Measurements from ENCODE around the gene SPRYD3. TPM values are rescaled to one million over a fixed set of nuclear protein-coding genes. Genes with fewer than 3 reads are reported as not detected.

SPRYD3 gene
- total and polyA plus RNA-seq, 10 donors = 10.8 to 44.5 (median 34.4) TPM

GRCh38 chr12:53064613-53065436 lies 14.4 kb downstream of the SPRYD3 start:
- Histone ChIP-seq H3K4me1 (peaks cover 8 to 92% (median 49%) of the 10 kb centered on the region in 6 donors), H3K36me3 (peaks cover 0 to 100% (median 55%) of the 10 kb centered on the region in 6 donors), H3K9me3 (no peaks in the 10 kb centered on the region), H3K4me3 (no peak overlapping the region), H3K27ac (peak overlapping the region in 5 of 8 donors; percentile 21 to 94 (median 59)), H3K27me3 (replicated peaks in 1 of 7) (peaks cover 0 to 2% (median 0%) of the 10 kb centered on the region in 7 donors)
- intact Hi-C loops (cut with DNase I; ENCODE audit: low total_unique reads) = no loop called here
- 82 to 91% (median 85%) methylated on average over 11 of the region's 11 CpGs for WGBS, 5 donors
- no peak for DNase-seq
- no peak for TF ChIP-seq CTCF (IDR thresholded peaks at IDR 0.05 in 8 of 11, conservative IDR thresholded peaks at IDR 0.05 in 3 of 11)
- peak; percentile 39 to 69 (median 52) for TF ChIP-seq POLR2AphosphoS5 (IDR thresholded peaks at IDR 0.05)

GRCh38 chr12:53063708-53064612 lies 15.2 kb downstream of the SPRYD3 start:
- peaks cover 8 to 91% (median 45%) of the 10 kb centered on the region in 6 donors for H3K4me1 ChIP-seq
- WGBS, 5 donors = 65 to 83% (median 77%) methylated on average over 12 to 13 of the region's 13 CpGs
- no peaks in the 10 kb centered on the region for H3K9me3 ChIP-seq
- no peak overlapping the region for H3K4me3 ChIP-seq
- H3K27ac ChIP-seq = peak overlapping the region in 5 of 8 donors; percentile 21 to 94 (median 59)
- intact Hi-C loops (cut with DNase I; ENCODE audit: low total_unique reads) = no loop called here
- peak; percentile 4 to 72 (median 56) for TF ChIP-seq POLR2AphosphoS5 (IDR thresholded peaks at IDR 0.05)
- no peak for TF ChIP-seq CTCF (IDR thresholded peaks at IDR 0.05 in 8 of 11, conservative IDR thresholded peaks at IDR 0.05 in 3 of 11)
- TF ChIP-seq POLR2A (IDR thresholded peaks at IDR 0.05) = no peak
- peaks cover 0 to 100% (median 57%) of the 10 kb centered on the region in 6 donors for H3K36me3 ChIP-seq
- peaks cover 0 to 11% (median 0%) of the 10 kb centered on the region in 7 donors for H3K27me3 ChIP-seq (replicated peaks in 1 of 7)
- peak; percentile 43 for DNase-seq

GRCh38 chr12:53062977-53063707 lies 16.0 kb downstream of the SPRYD3 start:
- Histone ChIP-seq H3K4me3 (no peak overlapping the region), H3K27me3 (replicated peaks in 1 of 7) (peaks cover 0 to 11% (median 0%) of the 10 kb centered on the region in 7 donors), H3K9me3 (no peaks in the 10 kb centered on the region), H3K27ac (peak overlapping the region in 5 of 8 donors; percentile 48 to 94 (median 59)), H3K36me3 (peaks cover 0 to 100% (median 60%) of the 10 kb centered on the region in 6 donors), H3K4me1 (peaks cover 8 to 91% (median 40%) of the 10 kb centered on the region in 6 donors)
- WGBS, 5 donors = 71 to 89% (median 78%) methylated on average over 11 to 14 of the region's 14 CpGs
- peak; percentile 74 for DNase-seq
- TF ChIP-seq POLR2A (IDR thresholded peaks at IDR 0.05) (no peak), POLR2AphosphoS5 (IDR thresholded peaks at IDR 0.05) (peak; percentile 21 to 75 (median 46))
- intact Hi-C loops (cut with DNase I; ENCODE audit: low total_unique reads) = no loop called here
